H1 (cell line): ENCODE results near the gene GPR45. TPM values are rescaled to one million over a fixed set of nuclear protein-coding genes. Genes with fewer than 3 reads are reported as not detected.

ENCODE experiments used
- CTCF ChIA-PET: fragments of 300-600 bp; sonication (Branson Sonifier 250); formaldehyde crosslinking; loops from one replicate; lab custom pipeline; 2021; ENCODE audit not compliant: partially characterized antibody; lab: Charles Lee
- POLR2A ChIA-PET: fragments of 300-600 bp; sonication (Branson Sonifier 250); formaldehyde crosslinking; loops from one replicate; lab custom pipeline; 2021; ENCODE audit warnings: inconsistent platforms; ENCODE audit not compliant: partially characterized antibody; lab: Charles Lee
- DNase-seq, 2 experiments: peaks; one replicate each; pipeline versions ENCODE4 v3.0.0 to v3.0.0-alpha.2; 2010 to 2022; ENCODE audit warnings: low spot score in 2 of 2, low read depth in 1 of 2, mixed read lengths in 1 of 2
- FAIRE-seq: peaks from 2 replicates; lab custom pipeline; 2011; peaks lifted over from hg19 to GRCh38; lab: Jason Lieb, UNC
- H2AFZ ChIP-seq: 2 replicates; pipeline ENCODE4 v1.8.1; 2012; ENCODE audit warnings: low read length, inconsistent platforms
- H2AK5ac ChIP-seq: 2 replicates; pipeline ENCODE4 v1.6.1; 2013; ENCODE audit warnings: low read depth, low read length
- H2BK120ac ChIP-seq: replicated peaks from 2 replicates; pipeline ENCODE3; 2013; ENCODE audit warnings: low read depth, low read length, inconsistent platforms
- H2BK12ac ChIP-seq: 2 replicates; pipeline ENCODE4 v1.6.1; 2013; ENCODE audit warnings: low read depth, low read length
- H2BK15ac ChIP-seq: 2 replicates; pipeline ENCODE4 v1.6.1; 2013; ENCODE audit warnings: low read length
- H2BK20ac ChIP-seq: 2 replicates; pipeline ENCODE4 v1.6.1; 2013; ENCODE audit warnings: low read length
- H2BK5ac ChIP-seq: 2 replicates; pipeline ENCODE4 v1.6.1; 2013; ENCODE audit warnings: low read depth, low read length
- H3K14ac ChIP-seq: 2 replicates; pipeline ENCODE4 v1.6.1; 2013; ENCODE audit warnings: inconsistent platforms; ENCODE audit not compliant: insufficient read length
- H3K18ac ChIP-seq: 2 replicates; pipeline ENCODE4 v1.6.1; 2013; ENCODE audit warnings: low read length; ENCODE audit errors: extremely low read depth
- H3K23ac ChIP-seq: 2 replicates; pipeline ENCODE4 v1.6.1; 2013; ENCODE audit warnings: inconsistent platforms; ENCODE audit not compliant: insufficient read length
- H3K23me2 ChIP-seq: 2 replicates; pipeline ENCODE4 v1.6.1; 2013; ENCODE audit warnings: low read depth, low read length
- H3K27ac ChIP-seq: 2 replicates; pipeline ENCODE4 v1.6.1; 2011; ENCODE audit warnings: low read depth, low read length, inconsistent platforms
- H3K27me3 ChIP-seq, 4 experiments: replicated peaks in 1 of 4; 1 replicate in 1 of 4; 2 replicates in 3 of 4; pipeline versions ENCODE4 v1.6.1 to v1.8.1; 2011 to 2013; ENCODE audit warnings: low read length in 3 of 4, mild to moderate bottlenecking in 3 of 4, inconsistent platforms in 2 of 4, mixed read lengths in 2 of 4, moderate library complexity in 1 of 4; ENCODE audit not compliant: control insufficient read depth in 3 of 4, insufficient read depth in 3 of 4; ENCODE audit errors: extremely low read depth in 1 of 4
- H3K36me3 ChIP-seq, 4 experiments: 2 replicates each; pipeline versions ENCODE4 v1.6.1 to v1.8.1; 2011 to 2013; ENCODE audit warnings: mild to moderate bottlenecking in 4 of 4, low read length in 3 of 4, moderate library complexity in 2 of 4, control low read depth in 1 of 4, inconsistent platforms in 1 of 4; ENCODE audit not compliant: insufficient read depth in 4 of 4, control insufficient read depth in 2 of 4
- H3K4ac ChIP-seq: replicated peaks from 2 replicates; pipeline ENCODE3; 2013; ENCODE audit warnings: low read length, low read depth, mixed read lengths, inconsistent platforms; ENCODE audit not compliant: insufficient read length
- H3K4me1 ChIP-seq, 4 experiments: replicated peaks in 1 of 4; 1 replicate in 1 of 4; 2 replicates in 3 of 4; pipeline versions ENCODE4 v1.6.1 to v1.8.1; 2011 to 2013; ENCODE audit warnings: low read length in 3 of 4, inconsistent platforms in 2 of 4, mixed read lengths in 1 of 4; ENCODE audit not compliant: insufficient read depth in 4 of 4, control insufficient read depth in 3 of 4
- H3K4me2 ChIP-seq, 2 experiments: 2 replicates each; pipeline versions ENCODE4 v1.6.1 to v1.8.1; 2011 to 2013; ENCODE audit warnings: low read depth in 2 of 2, low read length in 2 of 2, control low read depth in 1 of 2, inconsistent platforms in 1 of 2, mild to moderate bottlenecking in 1 of 2; ENCODE audit not compliant: insufficient read depth in 1 of 2
- H3K4me3 ChIP-seq, 4 experiments: fragments of 200-600, 300-600 bp in 1 of 4; sonication (generic), shearing (Covaris generic), sonication (Bioruptor Twin) in 1 of 4; 2 replicates each; pipeline versions ENCODE4 v1.5.1 to v1.8.1; 2011 to 2016; ENCODE audit warnings: low read length in 4 of 4, low read depth in 3 of 4, control low read depth in 2 of 4, inconsistent platforms in 2 of 4, mild to moderate bottlenecking in 2 of 4, mixed read lengths in 1 of 4, moderate library complexity in 1 of 4; ENCODE audit not compliant: insufficient read depth in 2 of 4; ENCODE audit errors: extremely low read depth in 1 of 4
- H3K56ac ChIP-seq: replicated peaks from 2 replicates; pipeline ENCODE3; 2013; ENCODE audit warnings: low read depth, mild to moderate bottlenecking, mixed read lengths, low read length, inconsistent platforms; ENCODE audit not compliant: insufficient read length
- H3K79me1 ChIP-seq: 2 replicates; pipeline ENCODE4 v1.6.1; 2013; ENCODE audit warnings: low read depth, low read length, control low read depth
- H3K79me2 ChIP-seq, 2 experiments: 2 replicates each; pipeline versions ENCODE4 v1.6.1 to v1.8.1; 2012 to 2013; ENCODE audit warnings: low read length in 2 of 2, mild to moderate bottlenecking in 2 of 2, inconsistent platforms in 1 of 2; ENCODE audit not compliant: insufficient read depth in 2 of 2, control insufficient read depth in 1 of 2
- H3K9ac ChIP-seq, 4 experiments: replicated peaks in 1 of 4; 1 replicate in 1 of 4; 2 replicates in 3 of 4; pipeline versions ENCODE4 v1.6.1 to v1.8.1; 2011 to 2013; ENCODE audit warnings: low read depth in 3 of 4, low read length in 3 of 4, control low read depth in 2 of 4, mild to moderate bottlenecking in 2 of 4, moderate library complexity in 2 of 4, inconsistent platforms in 1 of 4; ENCODE audit errors: extremely low read depth in 1 of 4
- H3K9me3 ChIP-seq, 2 experiments: 2 replicates each; pipeline versions ENCODE4 v1.6.1 to v1.8.1; 2012 to 2013; ENCODE audit warnings: mild to moderate bottlenecking in 2 of 2, moderate library complexity in 2 of 2, control low read depth in 1 of 2, inconsistent platforms in 1 of 2, low read depth in 1 of 2, low read length in 1 of 2, mixed read lengths in 1 of 2; ENCODE audit not compliant: insufficient read depth in 2 of 2
- H4K20me1 ChIP-seq, 2 experiments: replicated peaks in 1 of 2; 2 replicates each; pipeline versions ENCODE3 to v1.8.1; 2011 to 2013; ENCODE audit warnings: inconsistent platforms in 2 of 2, low read length in 2 of 2, mild to moderate bottlenecking in 1 of 2; ENCODE audit not compliant: insufficient read depth in 2 of 2, control insufficient read depth in 1 of 2
- H4K5ac ChIP-seq: 2 replicates; pipeline ENCODE4 v1.6.1; 2013; ENCODE audit warnings: low read length, low read depth, mixed read lengths, inconsistent platforms; ENCODE audit not compliant: insufficient read length
- H4K8ac ChIP-seq: 2 replicates; pipeline ENCODE4 v1.8.0; 2013; ENCODE audit warnings: mild to moderate bottlenecking, moderate library complexity, low read length, inconsistent platforms; ENCODE audit not compliant: insufficient read depth; ENCODE audit errors: extremely low read depth
- H4K91ac ChIP-seq: replicated peaks from 2 replicates; pipeline ENCODE3; 2013; ENCODE audit warnings: low read length, mixed read lengths, inconsistent platforms; ENCODE audit not compliant: insufficient read length
- FOSL1 ChIP-seq: IDR thresholded peaks from 2 replicates; pipeline ENCODE4 v1.6.1; 2011; ENCODE audit warnings: mild to moderate bottlenecking, low read depth, low read length, moderate library complexity; ENCODE audit not compliant: insufficient read depth
- HDAC6 ChIP-seq: IDR thresholded peaks from one replicate; pipeline ENCODE4 v1.7.1; 2012; ENCODE audit warnings: low read depth, mild to moderate bottlenecking, inconsistent platforms, low read length, moderate library complexity
- KDM4A ChIP-seq: IDR thresholded peaks from one replicate; pipeline ENCODE4 v1.7.1; 2012; ENCODE audit warnings: low read depth, mild to moderate bottlenecking, moderate library complexity, low read length, inconsistent platforms; ENCODE audit not compliant: severe bottlenecking
- WGBS, 2 experiments: shearing (Covaris generic) in 1 of 2; methylation state at CpG; one replicate each; pipeline versions ENCODE4 v1.1.6 to v1.1.7; 2013 to 2015; ENCODE audit warnings: low lambda C conversion rate in 2 of 2, mixed read lengths in 2 of 2, inconsistent platforms in 1 of 2, low coverage in 1 of 2, missing lambda C conversion rate in 1 of 2; ENCODE audit not compliant: insufficient replicate concordance in 2 of 2, insufficient coverage in 1 of 2, insufficient read length in 1 of 2; ENCODE audit errors: extremely low coverage in 1 of 2, missing lambda C conversion rate in 1 of 2; 5-methylcytosine and 5-hydroxymethylcytosine counted together
- polyA plus RNA-seq, 7 experiments: library from polyadenylated mRNA; depleted of rRNA in 3 of 7; stranded (reverse) in 5 of 7; unstranded in 2 of 7; fragments of >200 nt in 5 of 7; fragments of 200-250 nt in 2 of 7; gene quantifications; 1 replicate in 5 of 7; 2 replicates in 1 of 7; 4 replicates in 1 of 7; pipeline versions ENCODE4 v1.2.1 to v1.2.3, GENCODE V29; 2011 to 2013; ENCODE audit warnings: missing spikeins in 2 of 7, mixed read lengths in 2 of 7
- total RNA-seq: library from RNA; stranded (reverse); fragmentation: NEBNext Ultra II Directional; extraction: Animal tissue kit (Norgen Biotek cat#: 25700); gene quantifications from 2 replicates; pipeline ENCODE4 v1.2.1, GENCODE V29; 2021
- TF ChIP-seq, protein P1 (sequence below): IDR thresholded peaks from 2 replicates; pipeline ENCODE4 v1.6.1; 2012; ENCODE audit warnings: inconsistent platforms

The GPR45 gene
- total and polyA plus RNA-seq, 2 of the 8 experiments (the other 6 are each of a cell fraction or from before 2014, with no cell fraction given), result 0.21 TPM; not detected in 1

DNA sequence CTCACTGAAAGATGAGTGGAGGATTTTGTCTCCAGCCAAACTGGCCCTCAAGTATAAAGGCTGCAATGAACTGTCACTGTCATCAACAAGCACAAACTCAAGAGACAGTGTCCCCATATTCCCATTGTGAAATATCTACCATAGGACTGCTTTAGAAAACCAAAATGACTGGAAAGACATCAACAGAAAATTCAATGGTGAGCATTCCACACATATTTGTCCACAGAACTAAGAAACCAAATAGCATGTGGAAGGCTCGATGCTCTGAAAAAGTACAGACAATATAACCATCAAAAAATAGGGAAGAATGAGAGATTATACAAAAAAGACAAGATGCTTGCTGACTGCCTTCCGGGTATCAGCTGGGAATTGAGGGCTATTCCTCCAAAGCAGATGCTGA, 50.4 kb downstream of the GPR45 start:
- CTCF ChIA-PET, result interaction anchor here (0.6 to 2.2 kb wide), 3 partner anchors 48 to 529 kb away, joined by 3 to 6 read pairs (median 3); no protein-coding TSS in a partner anchor
- no peak for TF ChIP-seq FOSL1
- TF ChIP-seq, protein P1, sequence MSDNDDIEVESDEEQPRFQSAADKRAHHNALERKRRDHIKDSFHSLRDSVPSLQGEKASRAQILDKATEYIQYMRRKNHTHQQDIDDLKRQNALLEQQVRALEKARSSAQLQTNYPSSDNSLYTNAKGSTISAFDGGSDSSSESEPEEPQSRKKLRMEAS, result no peak
- TF ChIP-seq HDAC6, result no peak
- TF ChIP-seq KDM4A, result no peak
- no peak overlapping the region for H2BK5ac ChIP-seq

More for the DNA sequence above, 50.4 kb downstream of the GPR45 start:
- no peaks in the 10 kb centered on the region for H3K27me3 ChIP-seq
- POLR2A ChIA-PET, result no interaction called here
- WGBS, 2 experiments, result 95% methylated on average over 2 of the region's 2 CpGs; no CpG with 5 or more reads in 1 of the 2 experiments
- H2BK12ac ChIP-seq, result no peak overlapping the region
- no peak for DNase-seq
- peaks cover 0 to 2% of the 10 kb centered on the region in 2 experiments for H4K20me1 ChIP-seq
- no peak overlapping the region for H2BK15ac ChIP-seq
- no peak overlapping the region for H2AK5ac ChIP-seq
- no peaks in the 10 kb centered on the region for H3K4me1 ChIP-seq
- no peak overlapping the region for H4K5ac ChIP-seq
- no peak overlapping the region for H3K9ac ChIP-seq
- no peak overlapping the region for H3K27ac ChIP-seq
- no peak overlapping the region for H2BK20ac ChIP-seq
- no peak overlapping the region for H3K56ac ChIP-seq
- no peak overlapping the region for H3K14ac ChIP-seq
- no peaks in the 10 kb centered on the region for H3K79me1 ChIP-seq
- no peak overlapping the region for H3K4me3 ChIP-seq
- H3K4ac ChIP-seq, result no peak overlapping the region
- H3K23me2 ChIP-seq, result no peaks in the 10 kb centered on the region; the same call in 1 of the 2 replicates
- no peak overlapping the region for H4K8ac ChIP-seq
- H3K4me2 ChIP-seq, result no peak overlapping the region
- H3K23ac ChIP-seq, result no peak overlapping the region
- no peak for FAIRE-seq
- H4K91ac ChIP-seq, result no peak overlapping the region
- peaks cover 0 to 9% (median 1%) of the 10 kb centered on the region in 4 experiments; a peak in 4 of 8 replicates for H3K36me3 ChIP-seq
- no peaks in the 10 kb centered on the region for H3K79me2 ChIP-seq
- H2BK120ac ChIP-seq, result no peak overlapping the region
- no peaks in the 10 kb centered on the region for H3K9me3 ChIP-seq
- H2AFZ ChIP-seq, result no peak overlapping the region
- no peak overlapping the region for H3K18ac ChIP-seq
